ES-I3 (cell line): ENCODE data around the gene KIF23.
A peak's percentile ranks its signal among the peaks of the same experiment; 100 is the strongest.

Experiments
- H3K36me3 ChIP-seq: 2 replicates; pipeline ENCODE4 v1.6.1; 2013; ENCODE audit warnings: mild to moderate bottlenecking, low read length, control low read depth, moderate library complexity; ENCODE audit not compliant: insufficient read depth
- H3K4me1 ChIP-seq: 2 replicates; pipeline ENCODE4 v1.6.1; 2013; ENCODE audit warnings: mild to moderate bottlenecking, control low read depth, low read length; ENCODE audit not compliant: insufficient read depth
- H3K9ac ChIP-seq: 2 replicates; pipeline ENCODE4 v1.6.1; 2013; ENCODE audit warnings: low read depth, mild to moderate bottlenecking, low read length, moderate library complexity
- H3K9me3 ChIP-seq: 2 replicates; pipeline ENCODE4 v1.6.1; 2013; ENCODE audit warnings: mild to moderate bottlenecking, low read length, moderate library complexity; ENCODE audit not compliant: control insufficient read depth, insufficient read depth

KIF23 gene

DNA sequence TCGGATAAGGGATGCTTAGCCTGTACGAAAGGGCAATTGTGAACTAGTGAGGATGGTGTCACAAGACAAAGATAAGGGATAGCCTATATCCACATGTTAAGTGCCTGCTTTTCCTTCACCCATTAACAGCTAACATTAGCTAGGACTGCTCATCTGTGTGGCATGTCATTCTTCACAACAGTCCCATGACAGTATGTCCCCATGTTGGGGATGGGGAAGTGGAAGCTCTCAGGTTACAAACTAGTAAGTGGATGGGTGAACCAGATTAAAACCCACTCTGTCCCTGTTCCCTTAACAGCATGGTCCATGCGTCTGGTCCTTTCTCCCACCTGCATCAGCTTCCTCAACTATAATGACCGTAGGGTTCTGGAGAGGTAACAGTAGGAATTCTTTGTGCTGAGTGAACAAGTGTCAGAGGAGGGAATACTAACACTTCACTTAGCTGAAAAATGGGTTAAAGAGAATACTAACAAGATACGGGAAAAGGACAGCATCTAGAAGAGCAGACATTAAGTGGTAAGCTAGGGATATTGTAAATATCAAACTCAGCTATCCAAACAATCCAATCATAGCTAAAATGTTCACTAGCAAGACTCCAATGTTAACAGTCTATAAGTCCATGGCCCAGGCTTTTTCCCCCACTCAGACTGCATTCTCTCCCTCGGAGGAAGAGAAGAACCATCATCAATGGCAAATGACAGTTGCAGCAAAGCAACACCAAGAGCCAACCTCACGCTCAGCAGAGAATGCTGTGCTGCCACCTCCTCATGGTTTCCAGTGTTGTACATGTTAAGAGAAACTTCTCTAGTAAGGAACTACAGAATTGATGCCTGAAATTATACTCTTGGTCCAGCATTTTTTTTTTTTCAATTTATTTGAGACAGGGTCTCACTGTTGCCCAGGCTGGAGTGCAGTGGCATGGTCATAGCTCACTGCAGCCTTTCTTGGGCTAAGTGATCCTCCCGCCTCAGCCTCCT is 43.4 kb downstream of the KIF23 start:
- peaks cover 28% of the 10 kb centered on the region for H3K36me3 ChIP-seq
- no peaks in the 10 kb centered on the region for H3K9me3 ChIP-seq
- H3K4me1 ChIP-seq: peaks cover 5% of the 10 kb centered on the region; the same call in 1 of the 2 replicates
- H3K9ac ChIP-seq: no peak overlapping the region

DNA sequence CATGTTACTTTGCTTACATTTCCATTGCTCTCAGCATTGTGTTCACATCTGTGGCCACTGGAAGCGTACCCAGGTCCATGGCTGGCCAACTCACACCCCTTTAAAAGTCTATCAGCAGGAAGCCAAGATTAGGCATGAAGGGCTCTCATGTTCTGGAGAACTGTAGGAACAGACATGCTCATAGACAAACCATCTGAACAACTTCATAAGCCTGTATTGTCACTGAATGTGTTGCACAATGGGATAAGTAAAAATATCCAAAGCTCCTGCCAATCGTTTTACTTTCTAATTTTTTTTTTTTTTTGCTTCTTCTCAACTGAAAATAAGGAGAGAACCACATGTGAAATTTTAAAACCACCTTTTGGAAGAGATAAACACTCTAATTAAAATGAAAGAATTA is 44.9 kb downstream of the KIF23 start:
- H3K4me1 ChIP-seq: peaks cover 5% of the 10 kb centered on the region; the same call in 1 of the 2 replicates
- no peak overlapping the region for H3K9ac ChIP-seq
- no peaks in the 10 kb centered on the region for H3K9me3 ChIP-seq
- H3K36me3 ChIP-seq: peaks cover 21% of the 10 kb centered on the region

DNA sequence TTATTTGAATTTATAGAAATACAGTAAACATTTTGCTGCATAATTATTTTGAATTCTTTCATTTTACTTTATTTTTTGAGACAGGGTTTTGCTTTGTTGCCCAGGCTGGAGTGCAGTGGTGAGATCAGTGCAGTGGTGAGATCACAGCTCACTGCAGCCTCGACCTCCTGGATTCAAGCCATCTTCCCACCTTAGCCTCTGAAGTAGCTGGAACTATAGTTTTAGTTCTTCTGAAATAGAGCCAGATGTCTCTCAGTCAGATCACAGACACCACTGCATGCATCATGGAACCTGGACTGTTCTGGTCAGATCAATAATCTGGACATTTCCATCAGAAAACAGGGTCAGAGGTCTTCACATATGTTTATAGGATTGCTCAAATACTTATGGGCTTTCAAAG is 46.3 kb downstream of the KIF23 start:
- no peaks in the 10 kb centered on the region for H3K4me1 ChIP-seq
- no peak overlapping the region for H3K9ac ChIP-seq
- H3K9me3 ChIP-seq: no peaks in the 10 kb centered on the region
- H3K36me3 ChIP-seq: peaks cover 11% of the 10 kb centered on the region; the same call in 1 of the 2 replicates

DNA sequence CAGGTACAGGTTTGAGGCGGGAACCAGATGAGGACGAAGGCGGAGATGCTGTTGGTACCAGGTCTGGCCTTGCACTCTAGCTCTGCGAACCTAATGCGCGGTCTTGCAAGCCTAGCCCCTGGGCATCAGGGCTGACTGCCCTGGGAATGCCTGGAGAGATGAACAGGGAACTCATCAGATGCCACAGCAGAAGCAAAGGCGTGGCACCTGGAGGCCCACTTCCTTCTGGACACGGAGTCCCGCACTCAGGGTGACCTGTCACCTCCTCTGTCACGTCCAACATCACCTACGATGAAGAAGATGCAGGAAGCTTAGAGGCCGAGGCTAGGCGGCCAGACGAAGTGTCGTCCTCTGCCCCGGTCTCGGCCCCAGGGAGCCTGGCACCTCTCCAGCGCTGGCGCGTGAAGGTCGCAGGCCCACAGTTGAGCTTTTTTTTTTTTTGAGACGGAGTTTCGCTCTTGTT is 47.9 kb downstream of the KIF23 start:
- peaks cover 4% of the 10 kb centered on the region; the same call in 1 of the 2 replicates for H3K36me3 ChIP-seq
- peak overlapping the region; percentile 78; the same call in 1 of the 2 replicates for H3K9ac ChIP-seq
- no peaks in the 10 kb centered on the region for H3K9me3 ChIP-seq
- H3K4me1 ChIP-seq: peaks cover 3% of the 10 kb centered on the region; the same call in 1 of the 2 replicates

DNA sequence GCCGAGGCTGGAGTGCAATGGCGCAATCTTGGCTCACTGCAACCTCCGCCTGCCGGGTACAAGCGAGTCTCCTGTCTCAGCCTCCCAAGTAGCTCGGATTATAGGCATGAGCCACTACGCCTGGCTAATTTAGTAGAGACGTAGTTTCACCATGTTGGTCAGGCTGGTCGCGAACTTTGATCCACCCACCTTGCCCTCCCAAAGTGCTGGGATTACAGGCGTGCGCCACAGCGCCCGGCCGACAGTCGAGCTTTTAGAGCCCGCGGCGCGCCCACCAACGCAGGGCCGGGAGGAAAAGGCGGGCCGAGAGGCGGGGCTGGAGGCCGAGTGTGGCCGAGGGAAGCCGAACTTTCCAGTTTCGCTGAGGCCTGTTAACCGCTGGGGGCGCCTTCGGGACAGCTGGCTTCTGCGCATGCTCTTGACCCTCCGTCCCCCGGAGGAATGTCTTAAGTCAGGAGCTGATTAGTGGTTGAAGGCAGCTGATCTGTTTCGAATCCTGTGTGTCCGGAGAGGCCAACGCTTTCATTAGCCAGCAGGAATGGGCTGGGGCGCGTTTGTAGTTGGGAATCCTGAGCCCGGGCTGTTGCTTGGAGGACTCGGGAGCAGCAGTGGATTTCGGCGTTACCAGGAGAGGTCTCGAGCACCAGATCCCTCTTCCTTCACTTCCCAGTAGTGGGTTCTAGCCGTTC is 48.5 kb downstream of the KIF23 start:
- Histone ChIP-seq H3K9me3 (no peaks in the 10 kb centered on the region), H3K4me1 (peaks cover 3% of the 10 kb centered on the region; the same call in 1 of the 2 replicates), H3K9ac (peak overlapping the region; percentile 78), H3K36me3 (peaks cover 3% of the 10 kb centered on the region; the same call in 1 of the 2 replicates)

DNA sequence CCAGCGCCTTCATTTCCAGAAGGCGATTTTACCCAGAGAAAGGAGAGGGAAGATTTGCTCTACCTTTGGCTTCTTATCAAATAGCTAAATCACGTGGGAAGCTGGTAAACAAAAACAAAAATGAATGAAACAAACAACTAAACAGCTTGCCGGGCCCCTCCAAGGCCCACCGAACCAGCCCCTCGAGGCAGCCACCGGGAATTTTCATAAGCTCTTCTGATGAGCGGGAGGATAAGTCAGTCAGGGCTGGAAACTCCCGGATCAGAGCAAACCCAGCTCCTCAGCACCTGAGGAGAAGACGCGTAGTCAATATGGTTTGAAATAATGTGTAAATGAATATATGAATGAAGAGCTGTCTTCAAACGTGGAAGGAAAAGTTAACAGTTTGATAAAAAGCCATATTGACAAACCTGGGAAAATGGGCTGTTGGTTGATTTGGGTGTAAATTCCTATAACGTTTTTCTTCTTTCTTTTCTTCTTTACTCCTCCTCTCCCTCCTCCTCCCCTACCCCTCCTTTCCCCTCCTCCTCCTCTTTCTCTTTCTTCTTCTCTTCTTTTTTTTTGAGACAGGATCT is 49.1 kb downstream of the KIF23 start:
- H3K4me1 ChIP-seq: peaks cover 3% of the 10 kb centered on the region; the same call in 1 of the 2 replicates
- H3K9ac ChIP-seq: peak overlapping the region; percentile 78
- H3K36me3 ChIP-seq: no peaks in the 10 kb centered on the region
- no peaks in the 10 kb centered on the region for H3K9me3 ChIP-seq

DNA sequence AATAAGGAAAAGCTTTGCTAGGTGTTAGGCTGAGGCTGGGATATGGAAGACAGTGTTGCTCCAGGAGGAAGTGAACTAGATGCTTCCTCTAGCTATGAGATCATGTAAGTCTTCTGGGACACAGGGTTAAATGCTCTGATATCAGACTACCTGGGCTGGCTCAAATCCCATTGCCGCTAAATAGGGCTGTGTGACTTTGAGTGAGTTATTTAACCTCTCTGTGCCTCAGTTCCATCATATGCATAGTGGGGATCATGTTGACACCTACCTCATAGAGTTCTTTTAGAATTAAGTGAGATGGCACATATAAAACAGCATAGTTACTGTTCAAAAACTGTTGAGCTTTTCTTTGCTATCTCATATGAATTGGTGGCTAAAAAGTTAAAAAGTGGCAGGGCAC is 51.1 kb downstream of the KIF23 start:
- Histone ChIP-seq H3K9me3 (no peaks in the 10 kb centered on the region), H3K9ac (no peak overlapping the region), H3K4me1 (peaks cover 3% of the 10 kb centered on the region; the same call in 1 of the 2 replicates), H3K36me3 (no peaks in the 10 kb centered on the region)

DNA sequence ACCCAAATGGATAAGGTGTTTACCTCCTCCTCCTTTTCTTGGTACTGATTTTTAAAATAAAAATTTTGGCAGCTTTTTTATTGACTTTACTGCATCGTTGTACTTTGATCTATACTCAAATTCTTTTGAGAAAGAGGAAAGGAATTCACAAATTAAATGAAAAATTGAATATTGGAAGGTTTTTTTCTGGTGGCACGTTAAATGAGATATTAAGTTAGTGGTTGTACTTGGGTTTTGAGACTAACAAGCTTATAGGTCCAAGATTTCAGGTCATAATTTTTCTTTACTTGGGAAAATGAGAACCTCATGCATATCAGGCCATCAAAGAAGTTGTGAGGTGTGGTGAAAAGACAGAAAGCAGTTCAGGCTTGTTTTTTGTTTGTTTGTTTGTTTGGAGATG is 52.6 kb downstream of the KIF23 start:
- peaks cover 3% of the 10 kb centered on the region; the same call in 1 of the 2 replicates for H3K4me1 ChIP-seq
- H3K36me3 ChIP-seq: no peaks in the 10 kb centered on the region
- no peaks in the 10 kb centered on the region for H3K9me3 ChIP-seq
- H3K9ac ChIP-seq: no peak overlapping the region

DNA sequence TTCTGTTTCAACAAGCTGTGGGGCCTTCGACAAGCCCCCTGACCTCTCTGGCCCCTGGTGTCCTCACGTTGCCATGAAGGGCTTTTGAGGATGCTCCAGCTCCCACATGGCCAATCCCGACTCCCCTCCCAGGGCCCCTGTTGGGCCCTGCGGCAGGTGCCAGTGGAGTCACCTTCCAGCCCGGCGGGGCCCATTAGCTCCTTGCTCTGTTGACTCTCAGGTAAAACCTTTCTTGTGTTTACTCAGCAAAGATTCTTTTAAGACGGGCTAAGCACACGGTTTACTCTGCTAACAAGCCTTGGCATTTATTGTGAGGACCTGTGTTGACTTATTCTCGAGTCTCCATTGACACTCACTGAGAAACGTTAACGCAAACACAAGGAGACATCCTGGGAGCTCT is 53.5 kb downstream of the KIF23 start:
- H3K9ac ChIP-seq: no peak overlapping the region
- peaks cover 3% of the 10 kb centered on the region; the same call in 1 of the 2 replicates for H3K4me1 ChIP-seq
- no peaks in the 10 kb centered on the region for H3K36me3 ChIP-seq
- H3K9me3 ChIP-seq: no peaks in the 10 kb centered on the region

DNA sequence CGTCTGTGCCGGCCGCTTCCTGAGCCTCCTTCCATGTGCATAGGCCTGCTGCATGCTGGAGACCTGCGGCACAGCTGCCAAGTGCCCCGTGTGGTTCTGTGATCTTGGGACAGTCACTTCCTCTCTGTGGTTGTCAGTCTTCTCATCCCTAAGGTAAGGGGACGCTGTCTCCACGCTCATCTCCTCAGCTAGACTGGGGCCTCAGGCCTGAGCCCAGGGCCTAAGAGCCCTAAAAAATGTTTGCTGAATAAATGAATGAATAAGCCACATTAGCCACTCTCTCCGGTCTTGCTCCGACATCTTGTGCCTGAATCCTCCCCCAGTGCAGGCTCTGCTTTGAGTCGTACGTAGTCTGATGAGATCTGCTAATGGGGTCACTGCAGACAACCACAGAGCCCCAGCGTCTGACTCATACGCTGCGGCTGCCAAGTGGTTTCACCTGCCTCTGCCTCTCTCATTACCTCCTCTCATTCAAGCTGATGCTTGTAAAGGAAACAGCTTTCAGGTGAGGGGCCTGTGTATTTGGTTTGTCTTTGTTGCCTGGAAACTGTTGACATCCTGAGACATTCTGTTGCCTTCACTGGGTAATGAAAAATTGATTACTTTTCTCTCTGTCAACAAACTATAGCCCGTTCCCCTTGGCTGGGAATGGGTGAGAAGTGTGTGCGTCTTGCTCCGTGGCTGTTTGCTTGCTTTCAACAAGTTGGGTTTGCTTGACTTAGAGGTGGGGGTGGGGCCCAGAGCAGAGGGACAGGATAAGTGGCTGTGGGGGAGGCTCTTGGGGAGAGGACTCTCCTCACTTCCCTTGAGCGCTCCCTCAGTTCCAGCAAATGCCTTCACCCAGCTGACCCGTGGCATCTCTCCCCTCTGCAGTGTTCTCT is 54.3 kb downstream of the KIF23 start:
- Histone ChIP-seq H3K9ac (no peak overlapping the region), H3K9me3 (no peaks in the 10 kb centered on the region), H3K36me3 (no peaks in the 10 kb centered on the region), H3K4me1 (peaks cover 3% of the 10 kb centered on the region; the same call in 1 of the 2 replicates)

DNA sequence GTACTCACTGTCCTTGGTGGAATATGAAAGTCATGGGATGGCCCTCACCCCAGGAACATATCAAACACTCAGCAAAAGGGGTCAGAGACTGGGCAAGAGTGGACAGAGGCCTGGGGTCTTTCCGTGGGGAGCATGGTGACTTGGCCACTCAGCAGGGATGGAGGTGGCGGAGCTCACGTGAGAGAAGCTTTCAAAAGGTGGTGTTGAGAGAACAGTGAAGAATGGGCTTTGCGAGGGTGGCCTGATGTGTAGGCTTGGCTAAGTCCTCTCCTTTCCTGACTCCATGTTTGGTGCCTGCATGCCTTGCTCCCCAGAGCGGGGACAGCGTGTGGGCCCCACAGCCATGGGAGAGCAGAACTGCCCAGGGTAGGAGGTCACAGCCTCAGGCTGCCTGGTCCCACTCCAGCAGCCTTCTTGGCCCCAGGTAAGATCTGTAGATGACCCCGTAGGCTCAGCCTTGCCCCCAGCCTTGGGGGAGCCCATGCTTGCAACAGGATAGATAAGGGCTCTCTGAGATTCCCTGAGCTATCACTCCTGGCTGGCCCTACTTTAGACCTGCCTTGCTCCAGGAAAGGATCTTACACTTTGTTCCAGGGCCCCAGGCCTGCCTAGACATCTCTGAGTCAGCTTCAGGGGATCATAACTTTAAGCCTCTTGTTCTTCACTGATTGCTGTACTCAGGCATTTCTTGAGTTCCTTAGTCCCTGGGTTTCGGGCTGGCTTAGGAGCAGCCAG is 55.5 kb downstream of the KIF23 start:
- H3K36me3 ChIP-seq: no peaks in the 10 kb centered on the region
- no peak overlapping the region for H3K9ac ChIP-seq
- H3K9me3 ChIP-seq: no peaks in the 10 kb centered on the region
- H3K4me1 ChIP-seq: peaks cover 3% of the 10 kb centered on the region; the same call in 1 of the 2 replicates

DNA sequence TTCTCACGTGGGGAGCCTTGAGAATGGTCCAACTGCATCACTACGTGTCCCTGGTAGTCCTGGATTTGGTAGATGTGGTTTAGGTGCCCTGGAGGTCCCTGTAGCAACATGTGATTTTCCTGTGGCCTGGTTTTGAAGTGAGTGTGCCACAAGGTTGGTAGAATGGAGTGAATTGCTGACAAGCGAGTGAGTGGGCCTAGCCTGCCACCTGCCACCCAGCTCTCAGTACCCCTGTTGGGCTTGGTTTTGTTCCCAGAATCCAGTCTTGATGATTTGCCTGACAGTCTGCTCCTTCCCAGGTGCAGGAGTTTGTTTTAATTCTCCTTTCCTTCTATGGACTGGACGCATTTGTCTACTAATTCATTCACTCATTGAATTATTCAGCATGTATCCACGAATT is 57.9 kb downstream of the KIF23 start:
- no peaks in the 10 kb centered on the region; the same call in 1 of the 2 replicates for H3K4me1 ChIP-seq
- no peak overlapping the region for H3K9ac ChIP-seq
- H3K36me3 ChIP-seq: no peaks in the 10 kb centered on the region
- H3K9me3 ChIP-seq: no peaks in the 10 kb centered on the region

DNA sequence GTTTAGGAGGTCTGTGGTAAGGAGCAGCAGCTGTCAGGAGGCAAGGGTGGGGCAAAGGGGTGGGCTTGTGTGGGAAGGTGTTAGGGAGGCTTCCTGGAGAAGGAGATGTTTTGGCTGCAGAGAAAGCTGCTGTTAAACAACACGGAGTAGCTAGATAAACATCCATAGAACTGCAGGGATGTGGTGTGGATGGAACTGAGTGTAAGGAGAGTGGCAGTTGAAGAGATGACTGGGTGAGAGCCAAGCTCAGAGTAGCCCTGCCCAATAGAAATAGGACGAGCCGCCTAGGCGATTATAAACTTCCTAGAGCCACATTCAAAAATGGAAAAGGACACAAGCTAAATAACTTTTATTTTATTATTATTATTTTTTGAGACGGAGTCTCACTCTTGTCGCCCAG is 58.4 kb downstream of the KIF23 start:
- Histone ChIP-seq H3K9ac (no peak overlapping the region), H3K9me3 (no peaks in the 10 kb centered on the region), H3K4me1 (no peaks in the 10 kb centered on the region; the same call in 1 of the 2 replicates), H3K36me3 (no peaks in the 10 kb centered on the region)
